ENCODE data around the gene FAM32A. TPM values are rescaled to one million over a fixed set of nuclear protein-coding genes. Genes with fewer than 3 reads are reported as not detected.

FAM32A gene
- polyA plus RNA-seq, 3 donors: 92.2 to 245 (median 219) TPM

DNA sequence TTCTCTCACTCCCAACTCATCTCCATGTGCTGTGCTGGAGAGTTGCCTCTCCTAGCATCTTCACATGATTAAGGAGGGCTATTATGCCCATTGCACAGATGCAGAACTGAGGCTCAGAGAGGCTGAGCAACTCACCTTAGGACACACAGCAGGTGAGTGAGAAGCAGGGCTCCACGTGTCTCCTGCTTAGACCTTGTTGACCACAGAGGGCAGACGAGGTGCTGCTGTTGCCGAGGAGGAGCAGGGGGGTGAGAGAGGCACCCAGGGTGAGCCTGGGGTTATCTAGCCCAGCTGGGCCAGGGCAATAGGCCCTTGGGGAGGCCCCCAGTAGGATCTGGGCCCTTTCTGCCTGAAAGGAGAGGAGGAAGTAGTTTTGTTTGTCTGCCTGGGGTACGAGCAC is 44.2 kb upstream of the FAM32A start:
- Mint-ChIP-seq H3K36me3 (peaks cover 2 to 3% of the 10 kb centered on the region in 2 donors), H3K4me3 (peak overlapping the region in 1 of 2 donors; percentile 45), H3K9me3 (peaks cover 5 to 15% (median 8%) of the 10 kb centered on the region in 7 donors), H3K27me3 (ENCODE audit: low read depth in 3 of 3) (peaks cover 0 to 3% (median 0%) of the 10 kb centered on the region in 3 donors), H3K4me1 (peaks cover 84% of the 10 kb centered on the region), H3K27ac (peak overlapping the region; percentile 53 to 99 (median 88))
- H3K4me3 ChIP-seq (replicated peaks in 1 of 3; ENCODE audit: low read depth in 2 of 3, low read length in 3 of 3): no peak overlapping the region
- intact Hi-C loops (cut with micrococcal nuclease): no loop called here
- H3K27ac ChIP-seq (ENCODE audit: low read depth in 1 of 2, low read length in 2 of 2): peak overlapping the region; percentile 62 to 68
- H4K20me1 ChIP-seq (ENCODE audit: insufficient read depth, low read length): no peaks in the 10 kb centered on the region
- H2AFZ ChIP-seq (ENCODE audit: insufficient read depth, low read depth, low read length, poor library complexity, severe bottlenecking): peak overlapping the region; percentile 54
- H3K9ac ChIP-seq (ENCODE audit: insufficient read depth, low read length, poor library complexity, severe bottlenecking): no peak overlapping the region
- TF ChIP-seq, protein P1, sequence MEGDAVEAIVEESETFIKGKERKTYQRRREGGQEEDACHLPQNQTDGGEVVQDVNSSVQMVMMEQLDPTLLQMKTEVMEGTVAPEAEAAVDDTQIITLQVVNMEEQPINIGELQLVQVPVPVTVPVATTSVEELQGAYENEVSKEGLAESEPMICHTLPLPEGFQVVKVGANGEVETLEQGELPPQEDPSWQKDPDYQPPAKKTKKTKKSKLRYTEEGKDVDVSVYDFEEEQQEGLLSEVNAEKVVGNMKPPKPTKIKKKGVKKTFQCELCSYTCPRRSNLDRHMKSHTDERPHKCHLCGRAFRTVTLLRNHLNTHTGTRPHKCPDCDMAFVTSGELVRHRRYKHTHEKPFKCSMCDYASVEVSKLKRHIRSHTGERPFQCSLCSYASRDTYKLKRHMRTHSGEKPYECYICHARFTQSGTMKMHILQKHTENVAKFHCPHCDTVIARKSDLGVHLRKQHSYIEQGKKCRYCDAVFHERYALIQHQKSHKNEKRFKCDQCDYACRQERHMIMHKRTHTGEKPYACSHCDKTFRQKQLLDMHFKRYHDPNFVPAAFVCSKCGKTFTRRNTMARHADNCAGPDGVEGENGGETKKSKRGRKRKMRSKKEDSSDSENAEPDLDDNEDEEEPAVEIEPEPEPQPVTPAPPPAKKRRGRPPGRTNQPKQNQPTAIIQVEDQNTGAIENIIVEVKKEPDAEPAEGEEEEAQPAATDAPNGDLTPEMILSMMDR (IDR thresholded peaks at IDR 0.05): no peak
- H3K36me3 ChIP-seq (replicated peaks in 1 of 2; ENCODE audit: control insufficient read depth in 1 of 2, insufficient read depth in 2 of 2, low read length in 2 of 2): no peaks in the 10 kb centered on the region
- no peak for DNase-seq
- peak overlapping the region; percentile 7 for H3K4me2 ChIP-seq (replicated peaks; ENCODE audit: extremely low read depth, low read length, poor library complexity, severe bottlenecking)
- no peaks in the 10 kb centered on the region for H3K27me3 ChIP-seq (ENCODE audit: control insufficient read depth in 2 of 2, insufficient read depth in 2 of 2, low read length in 2 of 2)
- H3K79me2 ChIP-seq (ENCODE audit: insufficient read depth, low read length): peaks cover 95% of the 10 kb centered on the region
- H3K4me1 ChIP-seq (ENCODE audit: control insufficient read depth in 1 of 2, insufficient read depth in 2 of 2, low read length in 2 of 2): peaks cover 71 to 92% of the 10 kb centered on the region in 2 donors
- WGBS (ENCODE audit: insufficient coverage): 0% methylated on average over 2 of the region's 4 CpGs
- H3K9me3 ChIP-seq (replicated peaks in 1 of 2; ENCODE audit: control insufficient read depth in 1 of 2, insufficient read depth in 1 of 2, low read length in 2 of 2): peaks cover 0 to 4% of the 10 kb centered on the region in 2 donors

DNA sequence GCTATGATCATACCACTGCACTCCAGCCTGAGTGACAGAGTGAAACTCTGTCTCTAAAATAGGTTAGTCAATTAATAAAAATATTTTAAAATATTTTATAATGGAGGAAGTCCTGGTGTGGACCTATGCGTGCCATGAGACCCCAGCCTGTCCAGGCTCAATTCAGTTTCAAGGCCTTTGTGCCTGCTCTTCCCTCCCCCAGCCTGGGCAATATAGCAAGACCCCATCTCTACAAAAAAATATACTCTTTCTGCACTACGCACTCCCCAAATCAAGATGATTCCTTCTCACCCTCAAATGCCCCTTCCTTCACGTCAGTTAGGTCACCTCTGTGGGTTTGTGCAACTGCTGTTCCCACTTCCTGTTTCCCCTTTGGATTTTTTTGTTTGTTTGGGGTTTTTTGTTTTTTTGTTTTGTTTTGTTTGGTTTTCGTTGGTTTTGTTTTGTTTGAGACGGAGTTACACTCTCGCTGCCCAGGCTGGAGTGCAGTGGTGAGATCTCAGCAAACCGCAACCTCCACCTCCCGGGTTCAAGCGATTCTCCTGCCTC is 43.1 kb upstream of the FAM32A start:
- 51% methylated on average over 6 of the region's 9 CpGs for WGBS (ENCODE audit: insufficient coverage)
- Histone ChIP-seq H4K20me1 (ENCODE audit: insufficient read depth, low read length) (no peaks in the 10 kb centered on the region), H3K4me1 (ENCODE audit: control insufficient read depth in 1 of 2, insufficient read depth in 2 of 2, low read length in 2 of 2) (peaks cover 75 to 92% of the 10 kb centered on the region in 2 donors), H3K4me3 (replicated peaks in 1 of 3; ENCODE audit: low read depth in 2 of 3, low read length in 3 of 3) (no peak overlapping the region), H3K36me3 (replicated peaks in 1 of 2; ENCODE audit: control insufficient read depth in 1 of 2, insufficient read depth in 2 of 2, low read length in 2 of 2) (no peaks in the 10 kb centered on the region), H3K27me3 (ENCODE audit: control insufficient read depth in 2 of 2, insufficient read depth in 2 of 2, low read length in 2 of 2) (no peaks in the 10 kb centered on the region), H2AFZ (ENCODE audit: insufficient read depth, low read depth, low read length, poor library complexity, severe bottlenecking) (no peak overlapping the region), H3K9me3 (replicated peaks in 1 of 2; ENCODE audit: control insufficient read depth in 1 of 2, insufficient read depth in 1 of 2, low read length in 2 of 2) (peaks cover 0 to 4% of the 10 kb centered on the region in 2 donors), H3K9ac (ENCODE audit: insufficient read depth, low read length, poor library complexity, severe bottlenecking) (no peak overlapping the region), H3K27ac (ENCODE audit: low read depth in 1 of 2, low read length in 2 of 2) (peak overlapping the region; percentile 68 to 95), H3K79me2 (ENCODE audit: insufficient read depth, low read length) (peaks cover 95% of the 10 kb centered on the region), H3K4me2 (replicated peaks; ENCODE audit: extremely low read depth, low read length, poor library complexity, severe bottlenecking) (no peak overlapping the region)
- Mint-ChIP-seq H3K36me3 (peaks cover 2 to 3% of the 10 kb centered on the region in 2 donors), H3K9me3 (peaks cover 5 to 15% (median 8%) of the 10 kb centered on the region in 7 donors), H3K27me3 (ENCODE audit: low read depth in 3 of 3) (peaks cover 0 to 3% (median 0%) of the 10 kb centered on the region in 3 donors), H3K27ac (peak overlapping the region; percentile 97 to 99 (median 99)), H3K4me3 (peak overlapping the region in 1 of 2 donors; percentile 52), H3K4me1 (peaks cover 82% of the 10 kb centered on the region)
- peak; percentile 32 to 77 (median 65) for DNase-seq
- intact Hi-C loops (cut with micrococcal nuclease): no loop called here
- TF ChIP-seq, protein P1 (IDR thresholded peaks at IDR 0.05): no peak
